Activated CD8-positive, alpha-beta memory T cell treated with anti-CD3 and anti-CD28 coated beads for 1 hour (primary cell): ENCODE measurements around the gene PEAK1.
"Not testable (repeated sequence)": the region's sequence is repeated elsewhere in the genome, so short reads cannot be mapped to it uniquely, and the experiment has no call there.

ENCODE experiments used
- DNase-seq, 2 donors: peaks; one replicate each; pipeline ENCODE4 v3.0.0-alpha.2; 2020; ENCODE audit warnings: low read depth in 1 of 2; ENCODE audit errors: extremely low read depth in 1 of 2

The PEAK1 gene

GRCh38 chr15:77181305-77182074 is 238.4 kb downstream of the PEAK1 start:
- peak in 1 of 2 donors; percentile 15 for DNase-seq

- DNase-seq: no peak
Observed at GRCh38 chr15:77180757-77181156, 239.1 kb downstream of the PEAK1 start.

GRCh38 chr15:77180270-77180669 is 239.6 kb downstream of the PEAK1 start:
- no peak for DNase-seq

GRCh38 chr15:77179541-77179998 is 240.3 kb downstream of the PEAK1 start:
- no peak for DNase-seq

- no peak for DNase-seq
Observed at GRCh38 chr15:77178411-77178810, 241.5 kb downstream of the PEAK1 start.

GRCh38 chr15:77176148-77176547 is 243.8 kb downstream of the PEAK1 start:
- DNase-seq: not testable (repeated sequence)

- DNase-seq: no peak
Observed at GRCh38 chr15:77173487-77173886, 246.4 kb downstream of the PEAK1 start.

GRCh38 chr15:77171221-77171967 is 248.5 kb downstream of the PEAK1 start:
- no peak for DNase-seq

GRCh38 chr15:77168616-77169015 is 251.3 kb downstream of the PEAK1 start:
- DNase-seq: no peak

GRCh38 chr15:77168141-77168540 is 251.8 kb downstream of the PEAK1 start:
- no peak for DNase-seq

GRCh38 chr15:77167406-77167805 is 252.5 kb downstream of the PEAK1 start:
- DNase-seq: no peak

GRCh38 chr15:77163781-77164384 is 256.0 kb downstream of the PEAK1 start:
- DNase-seq: no peak

GRCh38 chr15:77162872-77163633 is 256.9 kb downstream of the PEAK1 start:
- no peak for DNase-seq

- no peak for DNase-seq
Observed at GRCh38 chr15:77160562-77161478, 259.1 kb downstream of the PEAK1 start.

GRCh38 chr15:77156000-77156399 is 263.9 kb downstream of the PEAK1 start:
- peak in 1 of 2 donors; percentile 11 for DNase-seq

GRCh38 chr15:77148191-77148590 is 271.7 kb downstream of the PEAK1 start:
- DNase-seq: no peak

GRCh38 chr15:77145370-77145769 is 274.5 kb downstream of the PEAK1 start:
- no peak for DNase-seq

GRCh38 chr15:77144492-77145070 is 275.3 kb downstream of the PEAK1 start:
- DNase-seq: no peak

GRCh38 chr15:77144026-77144425 is 275.9 kb downstream of the PEAK1 start:
- DNase-seq: no peak

GRCh38 chr15:77143616-77144015 is 276.3 kb downstream of the PEAK1 start:
- no peak for DNase-seq
